ENCODE measurements around the gene FBXL14. TPM values are rescaled to one million over a fixed set of nuclear protein-coding genes. Genes with fewer than 3 reads are reported as not detected.

The FBXL14 gene
- polyA plus RNA-seq, 2 of the 4 experiments (the other 2 are of a cell fraction): 6.7 to 7.1 TPM

- H3K27ac ChIP-seq: no peak overlapping the region
- no peak overlapping the region for H3K4me3 ChIP-seq
- POLR2A ChIA-PET: no interaction called here
- FAIRE-seq (no peak), DNase-seq (ENCODE audit: low read depth in 1 of 2, low spot score in 1 of 2) (no peak), ATAC-seq (peak in 1 of 2 experiments; percentile 45; a peak in 3 of 6 replicates)
- 28% methylated on average over 1 of the region's 1 CpG for WGBS (ENCODE audit: missing lambda C conversion rate)
- H3K4me1 ChIP-seq: peaks cover 8% of the 10 kb centered on the region
- TF ChIP-seq HEYL (CRISPR knock-in tag; IDR thresholded peaks at IDR 0.05): no peak
- no peak for TF ChIP-seq JUNB (IDR thresholded peaks at IDR 0.05)
- no peak for TF ChIP-seq TFCP2L1 (CRISPR knock-in tag; IDR thresholded peaks at IDR 0.05)
- no peak for TF ChIP-seq ZSCAN20 (CRISPR knock-in tag; IDR thresholded peaks at IDR 0.05)
- no peak for TF ChIP-seq HMGXB4 (CRISPR knock-in tag; IDR thresholded peaks at IDR 0.05; ENCODE audit: borderline replicate concordance)
- TF ChIP-seq, protein P1, sequence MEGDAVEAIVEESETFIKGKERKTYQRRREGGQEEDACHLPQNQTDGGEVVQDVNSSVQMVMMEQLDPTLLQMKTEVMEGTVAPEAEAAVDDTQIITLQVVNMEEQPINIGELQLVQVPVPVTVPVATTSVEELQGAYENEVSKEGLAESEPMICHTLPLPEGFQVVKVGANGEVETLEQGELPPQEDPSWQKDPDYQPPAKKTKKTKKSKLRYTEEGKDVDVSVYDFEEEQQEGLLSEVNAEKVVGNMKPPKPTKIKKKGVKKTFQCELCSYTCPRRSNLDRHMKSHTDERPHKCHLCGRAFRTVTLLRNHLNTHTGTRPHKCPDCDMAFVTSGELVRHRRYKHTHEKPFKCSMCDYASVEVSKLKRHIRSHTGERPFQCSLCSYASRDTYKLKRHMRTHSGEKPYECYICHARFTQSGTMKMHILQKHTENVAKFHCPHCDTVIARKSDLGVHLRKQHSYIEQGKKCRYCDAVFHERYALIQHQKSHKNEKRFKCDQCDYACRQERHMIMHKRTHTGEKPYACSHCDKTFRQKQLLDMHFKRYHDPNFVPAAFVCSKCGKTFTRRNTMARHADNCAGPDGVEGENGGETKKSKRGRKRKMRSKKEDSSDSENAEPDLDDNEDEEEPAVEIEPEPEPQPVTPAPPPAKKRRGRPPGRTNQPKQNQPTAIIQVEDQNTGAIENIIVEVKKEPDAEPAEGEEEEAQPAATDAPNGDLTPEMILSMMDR (IDR thresholded peaks at IDR 0.05): no peak
- TF ChIP-seq POLR2AphosphoS2 (conservative IDR thresholded peaks at IDR 0.05; ENCODE audit: low read length): no peak
- TF ChIP-seq HOXB5 (CRISPR knock-in tag; IDR thresholded peaks at IDR 0.05): no peak
- no peak for TF ChIP-seq CEBPB (IDR thresholded peaks at IDR 0.05)
- TF ChIP-seq HDAC2 (IDR thresholded peaks at IDR 0.05): no peak
- TF ChIP-seq CHD2 (IDR thresholded peaks at IDR 0.05; ENCODE audit: low read length, partially characterized antibody): no peak
- no peak for TF ChIP-seq ESRRA (IDR thresholded peaks at IDR 0.05; ENCODE audit: borderline replicate concordance, low read length)
- no peak for TF ChIP-seq CBX8 (IDR thresholded peaks at IDR 0.05)
- no peak for TF ChIP-seq HOXA7 (CRISPR knock-in tag; IDR thresholded peaks at IDR 0.05)
- TF ChIP-seq FOXS1 (CRISPR knock-in tag; IDR thresholded peaks at IDR 0.05): no peak
- no peak for TF ChIP-seq ZFP36 (IDR thresholded peaks at IDR 0.05; ENCODE audit: borderline replicate concordance, partially characterized antibody)
- no peaks in the 10 kb centered on the region for H3K9me3 ChIP-seq
- H3K4me2 ChIP-seq: peak overlapping the region; percentile 28
- CTCF ChIA-PET: interaction anchor here (0.6 to 12.2 kb wide), 4 partner anchors 9 to 482 kb away, joined by 3 to 198 read pairs (median 12); no protein-coding TSS in a partner anchor
These were observed 19.5 kb downstream of the FBXL14 start for GRCh38 chr12:1574865-1575259.

DNA sequence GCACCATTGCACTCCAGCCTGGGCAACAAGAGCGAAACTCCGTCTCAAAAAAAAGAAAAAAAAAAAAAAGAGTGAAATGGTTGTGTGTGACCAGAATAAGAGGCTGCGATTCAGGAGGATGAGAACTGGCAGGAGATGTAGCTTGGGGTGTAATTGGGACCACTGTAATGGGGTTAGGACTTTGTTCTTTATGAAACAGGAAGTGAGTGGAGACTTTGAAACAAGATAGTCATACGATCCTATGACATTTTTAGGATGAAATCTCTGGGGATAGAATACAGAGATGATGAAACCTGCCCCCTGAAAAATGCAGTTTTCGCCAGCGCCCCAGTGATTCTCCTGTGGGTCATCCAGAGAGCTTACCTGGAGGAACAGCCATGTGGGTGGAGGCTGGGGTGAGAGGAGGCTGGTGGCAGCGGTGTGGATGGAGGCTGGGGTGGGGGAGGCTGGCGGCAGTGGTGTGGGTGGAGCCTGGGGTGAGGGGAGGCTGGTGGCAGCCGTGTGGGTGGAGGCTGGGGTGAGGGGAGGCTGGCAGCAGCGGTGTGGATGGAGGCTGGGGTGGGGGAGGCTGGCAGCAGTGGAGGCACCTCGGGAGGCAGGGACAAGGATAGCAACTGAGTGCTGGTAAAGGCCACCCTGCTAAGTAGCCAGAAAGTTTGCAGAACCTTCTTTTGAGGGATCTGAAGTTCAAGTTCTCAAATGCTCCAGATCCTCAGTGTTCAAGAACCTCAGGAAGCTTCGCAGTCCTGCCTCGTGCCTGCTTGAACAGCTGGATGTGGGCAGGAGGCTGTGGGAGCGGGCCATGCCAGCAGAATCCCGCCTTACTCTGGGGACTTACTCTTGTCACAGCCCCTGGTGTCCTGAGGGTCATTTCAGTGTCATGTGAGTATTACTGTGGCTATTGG, 20.2 kb downstream of the FBXL14 start:
- TF ChIP-seq MAX (IDR thresholded peaks at IDR 0.05) (0 out of 2 replicates have a peak, but pooled peaks have one; percentile 17), HOXB5 (CRISPR knock-in tag; IDR thresholded peaks at IDR 0.05) (no peak)
- H3K4me1 ChIP-seq: peaks cover 8% of the 10 kb centered on the region
- ChIA-PET CTCF (interaction anchor here (0.6 to 12.2 kb wide), 4 partner anchors 9 to 481 kb away, joined by 3 to 198 read pairs (median 12); no protein-coding TSS in a partner anchor), POLR2A (no interaction called here)
- no peaks in the 10 kb centered on the region for H3K9me3 ChIP-seq
- FAIRE-seq: no peak
- H3K27ac ChIP-seq: no peak overlapping the region
- DNase-seq (ENCODE audit: low read depth in 1 of 2, low spot score in 1 of 2): peak in 1 of 2 experiments; percentile 32
- ATAC-seq: peak; percentile 43 to 67; a peak in 5 of 6 replicates
- 60% methylated on average over 14 of the region's 15 CpGs for WGBS (ENCODE audit: missing lambda C conversion rate)
- H3K4me3 ChIP-seq: no peak overlapping the region
- H3K4me2 ChIP-seq: peak overlapping the region; percentile 28

- Histone ChIP-seq H3K4me2 (no peak overlapping the region), H3K4me1 (peaks cover 8% of the 10 kb centered on the region), H3K27ac (no peak overlapping the region), H3K9me3 (no peaks in the 10 kb centered on the region), H3K4me3 (no peak overlapping the region)
- FAIRE-seq (no peak), DNase-seq (ENCODE audit: low read depth in 1 of 2, low spot score in 1 of 2) (no peak), ATAC-seq (no peak)
- POLR2A ChIA-PET: no interaction called here
- TF ChIP-seq ZFP36 (IDR thresholded peaks at IDR 0.05; ENCODE audit: borderline replicate concordance, partially characterized antibody): no peak
- TF ChIP-seq EHMT2 (IDR thresholded peaks at IDR 0.05; ENCODE audit: low read depth): no peak
- TF ChIP-seq SREBF2 (IDR thresholded peaks at IDR 0.05): no peak
- no peak for TF ChIP-seq HMGXB4 (CRISPR knock-in tag; IDR thresholded peaks at IDR 0.05; ENCODE audit: borderline replicate concordance)
- TF ChIP-seq RCOR1 (IDR thresholded peaks at IDR 0.05; ENCODE audit: low read depth, low read length): no peak
- TF ChIP-seq MAX (IDR thresholded peaks at IDR 0.05): no peak
- TF ChIP-seq FOXS1 (CRISPR knock-in tag; IDR thresholded peaks at IDR 0.05): no peak
- TF ChIP-seq USF2 (IDR thresholded peaks at IDR 0.05): no peak
- TF ChIP-seq ZNF302 (CRISPR knock-in tag; IDR thresholded peaks at IDR 0.05): no peak
- TF ChIP-seq ELK1 (IDR thresholded peaks at IDR 0.05; ENCODE audit: low read depth, low read length): no peak
- TF ChIP-seq HOXA7 (CRISPR knock-in tag; IDR thresholded peaks at IDR 0.05): no peak
- CTCF ChIA-PET: interaction anchor here (1.0 to 12.2 kb wide), 3 partner anchors 11 to 455 kb away, joined by 3 to 198 read pairs (median 22); no protein-coding TSS in a partner anchor
- WGBS (ENCODE audit: missing lambda C conversion rate): 74% methylated on average over 5 of the region's 5 CpGs
These were observed 21.6 kb downstream of the FBXL14 start for GRCh38 chr12:1572731-1573130.
